K562 (cell line): Measurements from ENCODE around the gene OXA1L. TPM values are rescaled to one million over a fixed set of nuclear protein-coding genes. Genes with fewer than 3 reads are reported as not detected.

Source experiments
- ATAC-seq: fragments of 200-7000 bp; cut with Tn5 transposase; 3 replicates; pipeline ENCODE4 v1.9.1; 2020; ENCODE audit warnings: moderate library complexity
- BruUV-seq: library from RNA; stranded (reverse); fragments of 400-500 nt; replicated peaks from 2 replicates; lab custom pipeline; 2021; lab: Mats Ljungman, UMichigan
- CTCF ChIA-PET: fragments of 300-600 bp; formaldehyde crosslinking; extraction: SDS; loops from one replicate; lab custom pipeline; 2021; ENCODE audit warnings: low intra/inter-chr PET ratio; lab: Yijun Ruan, JAX
- POLR2A ChIA-PET: fragments of 300-600, 350-650 bp; sonication (Branson Sonifier 250); formaldehyde crosslinking; extraction: SDS; loops from one replicate; lab custom pipeline; 2021; ENCODE audit warnings: antibody characterized with exemption, inconsistent platforms; lab: Yijun Ruan, JAX
- DNase-seq, 4 experiments: peaks; one replicate each; pipeline versions ENCODE4 v3.0.0 to v3.0.0-alpha.2; 2011 to 2018; ENCODE audit warnings: low spot score in 3 of 4, mixed read lengths in 3 of 4; ENCODE audit errors: extremely low read depth in 1 of 4
- FAIRE-seq: peaks from 2 replicates; lab custom pipeline; 2011; peaks lifted over from hg19 to GRCh38; lab: Jason Lieb, UNC
- H2AFZ ChIP-seq: 2 replicates; pipeline ENCODE4 v1.6.0; 2011; ENCODE audit warnings: low read depth, low read length, control low read depth, inconsistent platforms
- H3K27ac ChIP-seq: fragments of 200-600 bp; 3 replicates; pipeline ENCODE4 v1.8.0; 2011; ENCODE audit warnings: low read depth, mild to moderate bottlenecking, control low read depth, inconsistent platforms, low read length, moderate library complexity, mixed read lengths; ENCODE audit errors: extremely low read depth
- H3K27me3 ChIP-seq, 2 experiments: fragments of 300-600 bp in 1 of 2; 2 replicates in 1 of 2; 3 replicates in 1 of 2; pipeline versions ENCODE4 v1.6.0 to v1.8.0; 2011; ENCODE audit warnings: inconsistent platforms in 2 of 2, low read length in 2 of 2, mild to moderate bottlenecking in 1 of 2, mixed read lengths in 1 of 2, moderate library complexity in 1 of 2; ENCODE audit not compliant: control insufficient read depth in 2 of 2, insufficient read depth in 2 of 2
- H3K36me3 ChIP-seq: fragments of 300-600 bp; 3 replicates; pipeline ENCODE4 v1.8.0; 2011; ENCODE audit warnings: mild to moderate bottlenecking, low read length, inconsistent platforms; ENCODE audit not compliant: control insufficient read depth, insufficient read depth
- H3K4me1 ChIP-seq, 2 experiments: fragments of 200-600 bp in 1 of 2; replicated peaks in 1 of 2; 2 replicates in 1 of 2; 3 replicates in 1 of 2; pipeline versions ENCODE4 v1.5.1 to v1.8.0; 2011; ENCODE audit warnings: inconsistent platforms in 2 of 2, low read length in 2 of 2, mild to moderate bottlenecking in 1 of 2, mixed read lengths in 1 of 2, moderate library complexity in 1 of 2; ENCODE audit not compliant: control insufficient read depth in 2 of 2, insufficient read depth in 2 of 2
- H3K4me2 ChIP-seq: 2 replicates; pipeline ENCODE4 v1.6.1; 2011; ENCODE audit warnings: low read length, control low read depth, inconsistent platforms, mixed read lengths; ENCODE audit not compliant: insufficient read depth
- H3K4me3 ChIP-seq: fragments of 200-600 bp; sonication (generic), shearing (Covaris generic); 2 replicates; pipeline ENCODE4 v1.5.1; 2016; ENCODE audit warnings: control low read depth, inconsistent platforms
- H3K79me2 ChIP-seq: fragments of 200-600 bp; 3 replicates; pipeline ENCODE4 v1.8.0; 2011; ENCODE audit warnings: low read length, inconsistent platforms; ENCODE audit not compliant: control insufficient read depth, insufficient read depth
- H3K9ac ChIP-seq, 2 experiments: 2 replicates each; pipeline versions ENCODE4 v1.6.0 to v1.6.1; 2011; ENCODE audit warnings: low read depth in 2 of 2, low read length in 2 of 2, control low read depth in 1 of 2, inconsistent platforms in 1 of 2, mild to moderate bottlenecking in 1 of 2, mixed read lengths in 1 of 2; ENCODE audit not compliant: insufficient read depth in 1 of 2
- H3K9me1 ChIP-seq: one replicate; pipeline ENCODE4 v1.6.0; 2011; ENCODE audit warnings: inconsistent platforms, mild to moderate bottlenecking, low read length, moderate library complexity; ENCODE audit not compliant: control insufficient read depth, insufficient read depth
- H3K9me3 ChIP-seq: replicated peaks from 2 replicates; pipeline ENCODE4 v1.5.1; 2011; ENCODE audit warnings: low read depth, low read length, inconsistent platforms; ENCODE audit not compliant: control insufficient read depth, insufficient read depth
- H4K20me1 ChIP-seq: replicated peaks from 2 replicates; pipeline ENCODE4 v1.6.1; 2011; ENCODE audit warnings: low read length, inconsistent platforms, mixed read lengths; ENCODE audit not compliant: control insufficient read depth, insufficient read depth
- CREM ChIP-seq: IDR thresholded peaks from 2 replicates; pipeline ENCODE4 v1.6.1; 2014; ENCODE audit warnings: antibody characterized with exemption, low read depth
- MAFF ChIP-seq: IDR thresholded peaks from 2 replicates; pipeline ENCODE4 v1.6.1; 2012; ENCODE audit warnings: low read length, improper control_type of control experiment
- NFE2L1 ChIP-seq: fragments of 450-650 bp; IDR thresholded peaks from 2 replicates; pipeline ENCODE4 v1.6.1; 2016; ENCODE audit warnings: missing genetic modification characterization, low read depth, mild to moderate bottlenecking, missing compliant biosample characterization, moderate library complexity, borderline replicate concordance
- SP2 ChIP-seq: IDR thresholded peaks from 2 replicates; pipeline ENCODE4 v1.6.1; 2011; ENCODE audit warnings: mild to moderate bottlenecking, low read depth, low read length, moderate library complexity; ENCODE audit not compliant: poor library complexity, severe bottlenecking; ENCODE audit errors: extremely low read depth
- SRF ChIP-seq, 2 experiments: fragments of 250-450, 450-650 bp in 1 of 2; sonication (Bioruptor Pico) in 1 of 2; sonication (generic) in 1 of 2; formaldehyde crosslinking; IDR thresholded peaks; 2 replicates each; pipeline versions ENCODE4 v1.5.0 to v1.5.1; 2020 to 2022; ENCODE audit warnings: mild to moderate bottlenecking in 1 of 2, missing genetic modification reagents in 1 of 2
- ZNF699 ChIP-seq: fragments of 250-450 bp; sonication (Bioruptor Pico); IDR thresholded peaks from 2 replicates; pipeline ENCODE4 v1.8.0; 2021; ENCODE audit warnings: mild to moderate bottlenecking, moderate library complexity; ENCODE audit not compliant: insufficient replicate concordance
- WGBS: fragments of 100-300 bp; shearing (Covaris generic); methylation state at CpG from one replicate; pipeline ENCODE4 v1.1.6; 2016; ENCODE audit warnings: low coverage, mixed read lengths; ENCODE audit not compliant: insufficient coverage; ENCODE audit errors: missing lambda C conversion rate; 5-methylcytosine and 5-hydroxymethylcytosine counted together
- in situ Hi-C: fragments of 300-500 bp; cut with MboI; formaldehyde crosslinking; loops from 4 replicates; pipeline ENCODE4 v1.15.0; 2018; ENCODE audit warnings: inconsistent platforms, mixed read lengths
- intact Hi-C: fragments of 100-400 bp; cut with micrococcal nuclease; formaldehyde crosslinking; loops from 2 replicates; pipeline ENCODE4 v1.14.2; 2022
- polyA plus RNA-seq, 8 experiments: library from polyadenylated mRNA; depleted of rRNA in 4 of 8; stranded (reverse) in 5 of 8; unstranded in 3 of 8; fragments of >200 nt; fragmentation: Nextera tagmentation in 2 of 8; fragmentation: Illumina TruSeq in 1 of 8; extraction: Ambion mirVana in 2 of 8; extraction: Trizol in 1 of 8; gene quantifications; 2 replicates each; pipeline versions ENCODE4 v1.2.1 to v1.2.3, GENCODE V29; 2011 to 2014; ENCODE audit warnings: inconsistent platforms in 1 of 8, missing spikeins in 1 of 8
- total RNA-seq, 7 experiments: library from RNA; depleted of rRNA in 6 of 7; stranded (reverse); fragments of >200 nt in 6 of 7; fragmentation: Illumina TruSeq in 2 of 7; extraction: Trizol in 2 of 7; gene quantifications; 2 replicates each; pipeline versions ENCODE4 v1.2.1 to v1.2.3, GENCODE V29; 2011 to 2021; ENCODE audit warnings: low replicate concordance in 1 of 7
- TF ChIP-seq, protein P1 (sequence below): fragments of 450-650 bp; IDR thresholded peaks from 2 replicates; pipeline ENCODE4 v1.6.1; 2016
- TF ChIP-seq, protein P2 (sequence below), 2 experiments: IDR thresholded peaks in 1 of 2; conservative IDR thresholded peaks in 1 of 2; 2 replicates each; pipeline ENCODE4 v1.6.1; 2016; ENCODE audit warnings: low read depth in 2 of 2, mild to moderate bottlenecking in 1 of 2, missing compliant biosample characterization in 1 of 2, missing genetic modification characterization in 1 of 2, moderate library complexity in 1 of 2

The OXA1L gene
- total and polyA plus RNA-seq, 9 of the 15 experiments (the other 6 are each of a cell fraction or from before 2014, with no cell fraction given): 100 to 204 (median 145) TPM

DNA sequence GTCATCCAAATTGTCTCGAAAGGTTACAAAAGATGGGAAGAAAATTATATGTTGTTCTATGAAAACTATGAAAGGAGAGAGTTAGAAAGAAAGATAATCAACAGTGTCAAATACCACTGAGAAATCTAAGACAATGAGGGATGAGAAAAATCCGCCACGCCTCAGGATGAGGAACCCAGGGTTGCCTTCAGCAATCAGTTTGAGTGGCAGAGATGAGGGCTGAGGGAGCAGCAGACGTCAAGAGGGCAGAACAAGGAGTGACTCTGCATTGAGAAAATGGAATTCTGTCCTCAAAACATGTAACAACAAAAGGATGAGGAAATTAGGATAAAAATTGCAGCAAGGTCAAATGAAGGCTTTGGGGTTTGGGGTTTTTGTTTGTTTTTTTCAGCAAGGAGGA lies 18.3 kb upstream of the OXA1L start:
- ChIA-PET CTCF (no interaction called here), POLR2A (interaction anchor here (1.0 to 4.6 kb wide), 3 partner anchors 9 to 160 kb away, joined by 3 to 22 read pairs (median 3); partner anchors contain the start of gene OXA1L)
- FAIRE-seq (peak; percentile 32), ATAC-seq (peak; percentile 54; the same call in 1 of the 3 replicates), DNase-seq (no peak)
- no peak overlapping the region for H3K4me3 ChIP-seq
- TF ChIP-seq SRF (CRISPR knock-in tag; IDR thresholded peaks at IDR 0.05): no peak
- no peak for TF ChIP-seq CREM
- TF ChIP-seq, protein P1, sequence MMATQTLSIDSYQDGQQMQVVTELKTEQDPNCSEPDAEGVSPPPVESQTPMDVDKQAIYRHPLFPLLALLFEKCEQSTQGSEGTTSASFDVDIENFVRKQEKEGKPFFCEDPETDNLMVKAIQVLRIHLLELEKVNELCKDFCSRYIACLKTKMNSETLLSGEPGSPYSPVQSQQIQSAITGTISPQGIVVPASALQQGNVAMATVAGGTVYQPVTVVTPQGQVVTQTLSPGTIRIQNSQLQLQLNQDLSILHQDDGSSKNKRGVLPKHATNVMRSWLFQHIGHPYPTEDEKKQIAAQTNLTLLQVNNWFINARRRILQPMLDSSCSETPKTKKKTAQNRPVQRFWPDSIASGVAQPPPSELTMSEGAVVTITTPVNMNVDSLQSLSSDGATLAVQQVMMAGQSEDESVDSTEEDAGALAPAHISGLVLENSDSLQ: peak; percentile 73
- TF ChIP-seq MAFF: no peak
- no peak for TF ChIP-seq SP2
- TF ChIP-seq, protein P2, sequence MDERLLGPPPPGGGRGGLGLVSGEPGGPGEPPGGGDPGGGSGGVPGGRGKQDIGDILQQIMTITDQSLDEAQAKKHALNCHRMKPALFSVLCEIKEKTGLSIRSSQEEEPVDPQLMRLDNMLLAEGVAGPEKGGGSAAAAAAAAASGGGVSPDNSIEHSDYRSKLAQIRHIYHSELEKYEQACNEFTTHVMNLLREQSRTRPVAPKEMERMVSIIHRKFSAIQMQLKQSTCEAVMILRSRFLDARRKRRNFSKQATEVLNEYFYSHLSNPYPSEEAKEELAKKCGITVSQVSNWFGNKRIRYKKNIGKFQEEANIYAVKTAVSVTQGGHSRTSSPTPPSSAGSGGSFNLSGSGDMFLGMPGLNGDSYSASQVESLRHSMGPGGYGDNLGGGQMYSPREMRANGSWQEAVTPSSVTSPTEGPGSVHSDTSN (CRISPR knock-in tag; IDR thresholded peaks at IDR 0.05; ENCODE audit: low read depth): no peak
- TF ChIP-seq, protein P2 (tag; conservative IDR thresholded peaks at IDR 0.05; ENCODE audit: low read depth): peak; percentile 55
- TF ChIP-seq NFE2L1: no peak
- TF ChIP-seq ZNF699 (CRISPR knock-in tag): no peak
- H3K4me2 ChIP-seq: no peak overlapping the region
- in situ Hi-C loops (no loop called here), intact Hi-C loops (no loop called here)
- H3K36me3 ChIP-seq: no peaks in the 10 kb centered on the region
- H3K27me3 ChIP-seq: no peaks in the 10 kb centered on the region
- peaks cover 0 to 15% of the 10 kb centered on the region in 2 experiments; a peak in 2 of 5 replicates for H3K4me1 ChIP-seq
- no peaks in the 10 kb centered on the region for H3K9me3 ChIP-seq
- no peaks in the 10 kb centered on the region for H3K9me1 ChIP-seq
- no peaks in the 10 kb centered on the region for H4K20me1 ChIP-seq
- H3K9ac ChIP-seq: no peak overlapping the region
- H2AFZ ChIP-seq: peak overlapping the region; percentile 54
- BruUV-seq: no TSS peak
- peak overlapping the region; percentile 31; the same call in 1 of the 3 replicates for H3K27ac ChIP-seq
- H3K79me2 ChIP-seq: no peaks in the 10 kb centered on the region
- 59% methylated on average over 4 of the region's 4 CpGs for WGBS
